Stimulated activated naive CD4-positive, alpha-beta T cell (primary cell): Measurements from ENCODE around the gene SPECC1.
A peak's percentile ranks its signal among the peaks of the same experiment; 100 is the strongest.
"Not testable (repeated sequence)": the region's sequence is repeated elsewhere in the genome, so short reads cannot be mapped to it uniquely, and the experiment has no call there.

Experiments used
- DNase-seq, 6 experiments: peaks; one replicate each; lab custom pipeline; 2025; lab: John Stamatoyannopoulos, UW

The SPECC1 gene

DNA sequence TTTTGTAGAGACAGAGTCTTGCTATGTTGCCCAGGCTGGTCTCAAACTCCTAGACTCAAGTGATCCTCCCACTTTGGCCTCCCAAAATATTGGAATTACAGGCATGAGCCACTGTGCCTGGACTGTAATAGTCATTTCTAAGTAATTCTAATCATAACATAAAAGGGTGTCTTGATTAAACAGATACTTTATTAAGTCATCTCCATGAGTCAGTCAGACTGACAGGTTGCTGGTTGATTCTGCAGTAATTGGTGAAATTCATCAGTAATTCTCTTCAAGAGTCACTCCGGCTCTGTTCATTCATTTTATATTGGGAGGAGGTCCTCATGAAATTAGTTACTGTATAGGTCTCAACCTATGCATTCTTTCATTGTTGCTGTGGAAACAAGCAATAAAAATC, 85.6 kb downstream of the SPECC1 start:
- no peak for DNase-seq

DNA sequence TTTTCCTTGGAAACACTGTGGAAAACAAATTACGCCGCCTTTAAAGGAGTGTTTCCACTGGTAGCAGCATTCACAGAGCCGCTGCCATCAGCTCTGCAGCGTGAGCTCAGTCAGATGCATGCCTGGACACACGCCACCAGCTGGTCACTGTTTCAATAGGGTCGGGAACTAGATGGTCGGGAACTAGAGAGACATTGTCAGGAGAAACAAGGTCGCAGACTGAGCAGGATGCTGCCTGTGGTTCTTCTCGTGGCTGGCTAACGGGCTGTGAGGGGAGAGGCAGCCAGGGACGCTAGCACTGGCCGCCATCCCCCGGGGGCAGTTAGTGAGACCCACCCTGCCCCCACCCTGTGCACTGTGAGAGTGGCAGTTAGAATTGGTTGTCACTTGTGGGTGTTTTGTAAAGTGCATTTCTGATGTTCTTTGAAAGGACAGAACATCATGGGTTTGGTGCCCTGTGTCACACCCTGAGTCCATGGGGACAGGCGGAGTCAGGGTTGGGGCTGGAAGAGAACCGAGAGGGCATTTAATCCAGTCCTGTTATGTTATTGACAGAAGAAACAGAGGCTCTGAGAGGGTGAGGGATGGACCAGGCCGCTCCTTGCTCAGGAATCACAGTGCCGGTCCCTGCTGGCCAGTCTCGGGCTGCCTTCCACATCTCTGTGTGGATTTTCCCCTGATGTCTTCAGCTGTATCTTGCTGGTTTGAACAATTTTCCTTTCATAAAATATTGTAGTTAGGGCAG, 86.3 kb downstream of the SPECC1 start:
- DNase-seq = no peak

DNA sequence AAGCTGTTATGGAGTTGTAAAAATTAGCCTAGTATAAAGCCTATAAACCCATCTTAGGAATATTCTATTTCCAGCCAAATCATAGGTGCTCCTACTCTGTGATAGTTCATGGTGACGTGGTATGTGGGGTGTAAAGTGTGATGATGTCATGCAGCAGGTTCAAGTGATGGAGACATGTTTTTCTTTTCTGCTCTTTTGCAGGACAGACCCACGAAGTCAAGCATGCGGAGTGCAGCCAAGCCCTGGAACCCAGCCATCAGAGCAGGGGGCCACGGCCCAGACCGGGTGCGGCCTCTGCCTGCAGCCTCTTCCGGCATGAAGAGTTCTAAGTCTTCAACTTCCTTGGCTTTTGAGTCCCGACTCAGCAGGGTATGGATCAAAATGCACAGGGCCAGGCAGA, 87.3 kb downstream of the SPECC1 start:
- DNase-seq = no peak

GRCh38 chr17:20097330-20097729, 88.2 kb downstream of the SPECC1 start:
- no peak for DNase-seq

DNA sequence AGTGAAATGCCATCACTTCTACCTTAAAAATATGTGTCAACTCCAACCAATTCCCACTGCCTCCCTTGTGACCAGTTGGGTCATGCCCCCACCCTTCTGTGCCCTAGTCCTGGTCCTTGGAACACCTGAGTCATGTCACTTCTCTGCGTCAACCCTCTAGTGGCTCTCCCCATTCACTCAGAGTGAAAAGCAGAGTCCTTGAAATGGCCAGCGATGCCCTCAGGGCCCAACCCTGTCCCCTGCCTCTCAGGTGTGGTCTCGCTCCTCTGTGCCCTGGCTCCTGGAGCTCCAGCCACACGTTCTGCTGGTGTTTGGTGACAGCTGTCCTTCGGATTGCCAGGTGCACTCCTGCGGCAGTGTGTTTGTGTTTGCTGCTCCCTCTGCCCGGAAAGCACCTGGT, 89.2 kb downstream of the SPECC1 start:
- DNase-seq = no peak

- DNase-seq = not testable (repeated sequence)
Observed at GRCh38 chr17:20100806-20101205, 91.6 kb downstream of the SPECC1 start.

DNA sequence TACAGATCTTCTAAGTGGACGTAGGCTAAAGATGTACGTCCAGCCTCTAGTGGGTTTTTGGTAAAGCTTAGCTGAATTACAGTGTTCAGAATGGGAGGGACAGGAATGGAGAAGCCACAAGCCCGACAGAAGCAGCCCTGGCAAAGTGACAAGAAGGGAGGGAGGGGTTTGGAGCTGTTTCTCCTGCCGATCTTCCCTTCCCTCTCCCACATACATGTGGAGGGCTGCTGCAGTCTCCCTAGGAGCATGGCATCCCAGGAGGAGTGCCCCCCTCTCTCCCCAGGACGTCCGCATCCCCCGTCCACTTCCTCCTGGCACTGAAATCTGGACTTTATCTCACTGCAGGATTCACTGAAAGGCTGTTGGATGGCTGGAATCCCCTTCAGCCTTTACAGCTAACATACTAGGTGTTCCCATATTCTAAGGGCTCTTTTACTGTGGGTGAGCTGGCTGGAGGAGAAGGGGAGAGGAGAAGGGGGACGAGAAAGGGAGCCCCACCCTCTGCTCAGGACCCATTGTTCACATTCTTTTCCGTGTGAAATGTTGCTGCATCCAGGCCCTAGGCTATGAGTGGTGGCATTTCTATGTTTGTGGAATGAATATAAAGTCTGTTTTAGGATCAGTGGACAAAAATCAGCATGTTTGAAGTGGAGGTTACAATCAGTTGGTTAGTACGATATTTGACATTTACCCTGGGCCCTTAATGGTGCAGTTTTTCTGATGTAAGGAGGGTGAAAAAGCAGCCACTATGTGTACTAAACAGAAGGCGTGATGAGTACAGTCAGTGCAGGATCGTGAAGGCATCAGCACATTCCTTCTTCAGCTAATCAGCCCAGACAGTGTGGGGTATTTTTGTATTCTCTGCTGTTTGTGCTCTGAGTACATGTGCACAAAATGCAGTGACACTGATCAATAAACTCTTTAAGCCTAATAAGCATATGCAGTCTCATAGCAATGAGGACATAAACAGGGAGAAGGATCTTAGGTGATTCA, 94.6 kb downstream of the SPECC1 start:
- DNase-seq = no peak

- no peak for DNase-seq
Observed at GRCh38 chr17:20105539-20106280, 96.6 kb downstream of the SPECC1 start.

DNA sequence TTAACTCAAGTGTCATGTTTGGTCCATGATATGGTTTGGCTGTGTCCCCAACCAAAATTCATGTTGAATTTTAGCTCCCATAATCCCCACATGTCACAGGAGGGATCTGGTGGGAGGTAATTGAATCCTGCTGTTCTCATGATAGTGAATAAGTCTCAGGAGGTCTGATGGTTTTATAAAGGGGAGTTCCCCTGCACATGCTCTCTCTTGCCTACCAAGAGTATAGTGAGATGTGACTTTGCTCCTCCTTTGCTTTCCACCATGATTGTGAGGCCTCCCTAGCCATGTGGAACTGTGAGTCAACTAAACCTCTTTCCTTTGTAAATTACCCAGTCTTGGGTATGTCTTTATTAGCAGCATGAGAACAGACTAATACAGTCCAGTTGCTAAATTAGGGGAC, 97.3 kb downstream of the SPECC1 start:
- not testable (repeated sequence) for DNase-seq

DNA sequence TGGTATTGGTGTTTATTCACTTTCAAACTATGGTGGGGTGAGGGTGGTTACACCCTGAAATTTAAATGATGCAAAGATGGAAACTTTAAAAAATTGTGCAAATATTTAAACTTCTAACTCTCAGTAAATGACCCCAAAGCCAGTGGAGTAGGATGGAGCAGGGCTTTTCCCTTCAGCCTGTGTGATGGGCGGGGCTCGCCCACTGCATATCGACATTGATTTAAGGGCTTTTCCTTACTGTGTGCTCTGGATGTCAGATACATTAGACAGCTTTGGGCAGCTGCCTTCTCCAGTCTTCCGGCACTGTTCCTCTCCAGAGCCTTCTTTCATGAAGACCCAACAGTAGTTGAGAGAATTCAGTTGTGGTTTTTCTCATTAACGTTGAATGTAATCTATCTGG, 99.9 kb downstream of the SPECC1 start:
- DNase-seq = no peak

GRCh38 chr17:20111538-20111937, 102.4 kb downstream of the SPECC1 start:
- no peak for DNase-seq

DNA sequence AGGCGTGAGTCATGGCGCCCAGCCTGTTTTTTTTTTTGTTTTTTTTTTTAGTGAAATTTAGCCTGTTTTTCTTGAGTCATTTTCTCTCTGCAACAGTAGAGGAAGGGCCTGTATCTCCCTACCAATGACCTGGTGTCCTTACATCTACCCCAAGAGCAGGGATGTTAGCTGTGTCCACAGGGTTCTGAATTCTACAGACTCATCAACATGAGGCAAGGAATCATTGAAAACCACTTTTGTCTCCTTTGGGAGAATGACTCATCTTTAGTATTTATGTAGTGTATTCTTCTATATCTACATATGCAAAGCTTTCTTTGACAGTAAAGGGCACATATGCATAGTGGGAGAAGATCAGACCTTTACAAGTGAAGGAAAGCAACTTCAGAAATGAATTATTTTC, 105.3 kb downstream of the SPECC1 start:
- no peak for DNase-seq

- peak in 5 of 6 experiments; percentile 10 to 81 (median 53) for DNase-seq
Observed at GRCh38 chr17:20116683-20117309, 107.6 kb downstream of the SPECC1 start.

DNA sequence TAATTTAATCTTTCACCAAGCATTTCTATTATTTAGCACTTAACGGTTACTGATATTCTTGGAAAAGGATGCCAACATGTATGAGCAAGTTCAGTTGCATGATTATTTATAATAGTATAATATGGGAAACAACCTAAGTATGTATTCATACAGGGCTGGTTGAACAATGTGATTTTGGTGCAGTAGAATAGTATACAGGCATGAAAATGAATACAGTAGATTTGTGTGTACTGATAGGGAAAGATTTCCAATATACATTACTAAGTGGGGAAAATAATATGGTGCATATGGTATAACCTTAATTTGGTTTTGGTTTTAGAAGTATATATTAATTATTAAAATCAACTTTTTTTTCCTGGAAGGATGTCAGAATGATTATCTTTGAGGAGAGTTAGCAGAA, 109.1 kb downstream of the SPECC1 start:
- DNase-seq = no peak

- no peak for DNase-seq
Observed at GRCh38 chr17:20120836-20121235, 111.7 kb downstream of the SPECC1 start.

DNA sequence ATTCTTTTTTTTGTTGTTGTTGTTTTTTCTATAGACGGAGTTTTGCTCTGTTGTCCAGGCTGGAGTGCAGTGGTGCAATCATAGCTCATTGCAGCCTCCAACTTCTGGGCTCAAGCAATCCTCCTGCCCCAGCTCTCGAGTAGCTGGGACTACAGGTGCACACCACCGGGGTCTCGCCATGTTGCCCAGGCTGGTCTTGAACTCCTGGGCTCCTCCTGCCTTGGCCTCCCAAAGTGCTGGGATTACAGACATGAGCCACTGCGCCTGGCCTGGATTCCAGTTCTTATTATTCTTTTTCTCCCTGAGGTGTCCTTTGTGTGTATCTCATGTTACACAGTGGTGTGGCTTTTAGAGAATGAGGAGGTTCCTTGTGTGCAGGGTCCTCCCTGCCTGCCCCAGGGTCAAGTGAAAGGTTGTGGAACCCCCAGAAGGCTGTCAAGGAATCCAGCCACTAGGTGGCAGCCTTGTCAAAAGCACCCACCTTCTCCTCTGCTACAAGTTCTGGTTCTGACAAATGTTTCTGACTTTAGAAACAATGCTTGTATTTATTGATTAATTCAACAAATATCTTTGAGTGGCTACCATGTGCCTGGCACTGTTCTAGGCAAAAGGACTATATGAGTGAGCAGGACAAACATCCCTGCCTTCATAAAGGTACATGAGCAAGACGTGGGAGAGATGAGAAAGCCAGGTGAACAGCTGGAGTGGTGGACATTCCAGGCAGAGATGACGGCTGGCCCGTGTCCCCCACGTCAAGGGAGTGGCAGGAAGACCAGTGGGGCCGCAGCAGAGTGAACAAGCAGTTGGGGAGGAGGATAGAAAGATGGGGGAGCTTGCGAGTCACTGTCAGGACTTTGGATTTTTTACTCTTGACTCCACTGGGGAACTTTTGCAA, 112.4 kb downstream of the SPECC1 start:
- DNase-seq = peak; percentile 30 to 71 (median 56)

GRCh38 chr17:20122254-20122879, 113.2 kb downstream of the SPECC1 start:
- DNase-seq = no peak

DNA sequence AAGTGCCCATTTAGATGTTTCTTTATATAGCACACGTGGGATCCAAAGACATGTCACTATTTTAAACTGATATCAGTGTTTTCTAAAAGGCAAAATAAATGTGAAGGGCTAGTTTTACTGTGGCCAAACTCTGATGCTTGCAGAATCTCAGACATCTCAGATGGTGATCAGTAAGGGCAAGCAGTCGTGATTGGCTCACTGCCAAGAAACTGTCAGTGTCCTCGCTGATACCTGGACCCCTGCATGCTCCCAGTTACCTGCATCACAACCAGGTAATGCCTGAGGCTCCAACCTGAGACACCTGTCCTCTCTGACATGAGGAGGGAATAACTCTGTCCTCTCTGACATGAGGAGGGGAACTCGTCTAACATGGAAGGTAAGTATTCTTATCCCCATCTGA, 114.0 kb downstream of the SPECC1 start:
- no peak for DNase-seq

DNA sequence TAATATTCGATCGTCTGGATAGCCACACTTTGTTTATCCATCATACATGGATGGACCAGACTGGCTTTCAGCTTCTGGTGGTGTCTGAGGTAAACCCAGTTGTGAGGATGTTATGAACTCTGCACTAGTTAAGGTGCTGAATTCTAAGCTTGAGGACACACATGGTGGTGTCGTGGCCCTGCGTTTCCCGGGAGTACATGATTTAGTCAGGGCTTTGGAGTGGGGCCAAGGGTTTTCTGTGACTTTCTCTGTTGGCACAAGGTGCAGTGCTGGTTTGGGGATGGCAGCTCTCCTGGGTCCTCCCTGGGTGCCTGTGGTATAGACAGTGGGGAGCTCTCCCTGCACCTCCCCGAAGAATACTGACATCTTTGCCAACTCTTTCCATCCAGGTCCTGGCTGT, 116.6 kb downstream of the SPECC1 start:
- DNase-seq = no peak

DNA sequence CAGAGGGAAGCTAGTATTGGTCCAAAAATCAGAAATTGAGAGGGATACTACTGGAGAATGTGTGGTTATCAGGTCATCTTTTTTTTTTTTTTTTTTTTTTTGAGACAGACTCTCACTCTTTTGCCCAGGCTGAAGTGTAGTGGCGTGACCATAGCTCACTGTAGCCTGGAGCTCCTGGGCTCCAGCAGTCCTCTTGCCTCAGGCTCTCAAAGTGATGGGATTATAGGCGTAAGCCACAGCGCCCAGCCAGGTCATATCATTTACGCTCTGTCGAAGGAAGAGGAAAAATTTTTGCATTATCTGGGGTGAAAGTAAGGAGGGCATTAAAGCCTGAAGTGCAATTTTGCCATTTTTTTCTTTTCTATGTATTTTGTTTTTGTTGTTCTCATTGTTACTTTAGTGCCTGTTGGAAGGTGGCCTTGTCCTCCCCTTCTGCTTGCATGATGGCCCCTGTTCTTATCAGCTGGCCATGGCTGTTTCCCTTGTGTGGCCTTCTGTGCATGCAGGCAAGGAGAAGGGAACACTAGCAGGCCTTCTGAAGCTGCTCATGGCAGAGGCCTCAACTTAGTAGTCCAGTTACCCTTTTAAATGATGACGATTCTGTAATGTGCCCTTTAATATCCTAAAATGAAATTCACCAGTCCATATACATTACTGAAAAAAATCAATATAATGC, 118.3 kb downstream of the SPECC1 start:
- no peak for DNase-seq
